Epithelial cell of proximal tubule (primary cell): ENCODE data around the gene CLDN14. TPM values are rescaled to one million over a fixed set of nuclear protein-coding genes. Genes with fewer than 3 reads are reported as not detected.

Experiments used
- DNase-seq: peaks from one replicate; pipeline ENCODE4 v3.0.0-alpha.2; 2011; ENCODE audit warnings: low read depth
- H3K4me3 ChIP-seq: 2 replicates; pipeline ENCODE4 v1.5.1; 2011; ENCODE audit warnings: low read depth, mild to moderate bottlenecking, low read length
- CTCF ChIP-seq: conservative IDR thresholded peaks from 2 replicates; pipeline ENCODE4 v1.5.1; 2012; ENCODE audit warnings: low read depth, mild to moderate bottlenecking, low read length
- total RNA-seq: library from RNA; depleted of rRNA; stranded (reverse); fragments of >200 nt; gene quantifications from 2 replicates; pipeline ENCODE4 v1.2.3, GENCODE V29; 2015

Gene CLDN14
- total RNA-seq, 1 donor from 2014 or later, result 5.1 TPM

- no peak overlapping the region for H3K4me3 ChIP-seq
- no peak for DNase-seq
- TF ChIP-seq CTCF, result no peak
Observed at GRCh38 chr21:36489103-36489775, 9.3 kb upstream of the CLDN14 start.

GRCh38 chr21:36487641-36488307 lies 7.9 kb upstream of the CLDN14 start:
- no peak for DNase-seq
- no peak overlapping the region for H3K4me3 ChIP-seq
- no peak for TF ChIP-seq CTCF

- no peak for TF ChIP-seq CTCF
- DNase-seq, result no peak
- H3K4me3 ChIP-seq, result no peak overlapping the region
Observed at GRCh38 chr21:36486246-36486645, 6.3 kb upstream of the CLDN14 start.

- TF ChIP-seq CTCF, result no peak
- no peak overlapping the region for H3K4me3 ChIP-seq
- DNase-seq, result no peak
Observed at GRCh38 chr21:36485476-36485875, 5.6 kb upstream of the CLDN14 start.

GRCh38 chr21:36483095-36483494 lies 3.2 kb upstream of the CLDN14 start:
- DNase-seq, result no peak
- no peak overlapping the region for H3K4me3 ChIP-seq
- no peak for TF ChIP-seq CTCF

- TF ChIP-seq CTCF, result no peak
- no peak for DNase-seq
- no peak overlapping the region for H3K4me3 ChIP-seq
Observed at GRCh38 chr21:36482673-36483072, 2.8 kb upstream of the CLDN14 start.

- TF ChIP-seq CTCF, result no peak
- H3K4me3 ChIP-seq, result no peak overlapping the region
- DNase-seq, result no peak
Observed at GRCh38 chr21:36482181-36482580, 2.3 kb upstream of the CLDN14 start.
